ENCODE data around the gene RMRP. TPM values are rescaled to one million over a fixed set of nuclear protein-coding genes. Genes with fewer than 3 reads are reported as not detected.
"Not testable (repeated sequence)": the region's sequence is repeated elsewhere in the genome, so short reads cannot be mapped to it uniquely, and the experiment has no call there.

The RMRP gene
- total RNA-seq, 4 donors from 2014 or later, result 649 to 2,915 (median 1,530) TPM

GRCh38 chr9:35650341-35651158 is 7.3 kb downstream of the RMRP start, which contains the start of gene SIT1:
TSS of gene SIT1 (minus strand) at chr9:35650931. CDS start at chr9:35650853, 78 bp downstream.
- peaks cover 0 to 12% (median 6%) of the 10 kb centered on the region in 4 donors for H3K4me1 ChIP-seq

GRCh38 chr9:35649431-35650340 is 8.1 kb downstream of the RMRP start:
- no peaks in the 10 kb centered on the region for H3K27me3 ChIP-seq
- no peaks in the 10 kb centered on the region for H3K9me3 ChIP-seq
- no peak for DNase-seq (ENCODE audit: low spot score in 2 of 2)
- no peaks in the 10 kb centered on the region for H3K36me3 ChIP-seq
- TF ChIP-seq, protein P1, sequence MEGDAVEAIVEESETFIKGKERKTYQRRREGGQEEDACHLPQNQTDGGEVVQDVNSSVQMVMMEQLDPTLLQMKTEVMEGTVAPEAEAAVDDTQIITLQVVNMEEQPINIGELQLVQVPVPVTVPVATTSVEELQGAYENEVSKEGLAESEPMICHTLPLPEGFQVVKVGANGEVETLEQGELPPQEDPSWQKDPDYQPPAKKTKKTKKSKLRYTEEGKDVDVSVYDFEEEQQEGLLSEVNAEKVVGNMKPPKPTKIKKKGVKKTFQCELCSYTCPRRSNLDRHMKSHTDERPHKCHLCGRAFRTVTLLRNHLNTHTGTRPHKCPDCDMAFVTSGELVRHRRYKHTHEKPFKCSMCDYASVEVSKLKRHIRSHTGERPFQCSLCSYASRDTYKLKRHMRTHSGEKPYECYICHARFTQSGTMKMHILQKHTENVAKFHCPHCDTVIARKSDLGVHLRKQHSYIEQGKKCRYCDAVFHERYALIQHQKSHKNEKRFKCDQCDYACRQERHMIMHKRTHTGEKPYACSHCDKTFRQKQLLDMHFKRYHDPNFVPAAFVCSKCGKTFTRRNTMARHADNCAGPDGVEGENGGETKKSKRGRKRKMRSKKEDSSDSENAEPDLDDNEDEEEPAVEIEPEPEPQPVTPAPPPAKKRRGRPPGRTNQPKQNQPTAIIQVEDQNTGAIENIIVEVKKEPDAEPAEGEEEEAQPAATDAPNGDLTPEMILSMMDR (IDR thresholded peaks at IDR 0.05), result no peak
- TF ChIP-seq POLR2A (IDR thresholded peaks at IDR 0.05), result no peak
- TF ChIP-seq EP300 (IDR thresholded peaks at IDR 0.05), result no peak
- peaks cover 0 to 16% (median 6%) of the 10 kb centered on the region in 4 donors for H3K4me1 ChIP-seq
- H3K27ac ChIP-seq, result peak overlapping the region in 1 of 4 donors; percentile 63
- H3K4me3 ChIP-seq, result peak overlapping the region in 1 of 4 donors; percentile 45
- 69 to 82% methylated on average over 19 to 26 of the region's 26 CpGs for WGBS, 2 donors

More at GRCh38 chr9:35650341-35651158, 7.3 kb downstream of the RMRP start, which contains the start of gene SIT1:
- 49 to 65% methylated on average over 19 to 21 of the region's 22 CpGs for WGBS, 2 donors
- H3K9me3 ChIP-seq, result no peaks in the 10 kb centered on the region
- peak within 1 kb of the TSS in 1 of 4 donors; percentile 63 for H3K27ac ChIP-seq
- TF ChIP-seq, protein P1 (IDR thresholded peaks at IDR 0.05), result no peak
- no peak for TF ChIP-seq POLR2A (IDR thresholded peaks at IDR 0.05)
- no peak for TF ChIP-seq EP300 (IDR thresholded peaks at IDR 0.05)
- no peak for DNase-seq (ENCODE audit: low spot score in 2 of 2)
- no peaks in the 10 kb centered on the region for H3K27me3 ChIP-seq
- peak within 1 kb of the TSS in 1 of 4 donors; percentile 45 for H3K4me3 ChIP-seq
- no peaks in the 10 kb centered on the region for H3K36me3 ChIP-seq

DNA sequence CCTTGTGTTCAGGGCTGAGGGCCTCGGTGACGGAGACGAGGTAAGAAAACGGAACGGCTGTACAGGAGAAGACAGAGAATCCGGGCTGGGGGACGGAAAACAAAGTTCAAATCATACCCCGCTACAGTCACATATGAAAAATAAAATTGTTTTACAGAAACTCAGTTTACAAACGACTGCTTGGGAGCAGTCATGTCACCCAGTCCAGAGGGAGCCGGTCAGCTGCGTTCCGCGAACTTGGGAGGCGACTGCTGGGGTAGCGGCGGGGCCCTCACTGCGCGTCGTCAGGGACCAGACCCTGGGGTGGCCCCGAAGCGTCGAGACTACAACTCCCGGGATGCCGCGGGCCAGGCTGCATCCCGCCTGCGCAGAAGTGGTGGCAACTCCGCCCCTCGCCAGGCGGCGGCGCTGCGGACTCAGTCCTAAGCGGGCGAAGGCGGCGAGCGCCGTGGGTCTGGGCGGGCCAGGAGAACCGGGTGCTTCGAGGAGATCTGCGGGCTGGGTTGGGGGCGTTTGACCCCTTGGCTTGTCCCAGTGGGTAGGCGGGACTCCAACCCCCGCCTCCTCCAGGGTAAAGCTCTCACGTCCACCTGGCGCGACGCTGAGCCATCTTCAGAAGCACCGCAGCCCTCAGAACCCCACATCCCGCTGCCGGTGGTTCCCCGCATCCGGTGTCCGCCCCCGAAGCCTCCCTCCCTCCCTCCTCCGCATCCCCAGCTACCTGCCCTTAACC is 11.1 kb downstream of the RMRP start:
- no peaks in the 10 kb centered on the region for H3K27me3 ChIP-seq
- H3K4me3 ChIP-seq, result peak overlapping the region; percentile 34 to 73 (median 58)
- peak overlapping the region; percentile 82 to 94 (median 86) for H3K27ac ChIP-seq
- no peaks in the 10 kb centered on the region for H3K36me3 ChIP-seq
- TF ChIP-seq POLR2A (IDR thresholded peaks at IDR 0.05), result peak; percentile 74 to 85
- TF ChIP-seq, protein P1 (IDR thresholded peaks at IDR 0.05), result peak; percentile 94 to 99 (median 99)
- TF ChIP-seq EP300 (IDR thresholded peaks at IDR 0.05), result peak; percentile 81 to 96
- H3K9me3 ChIP-seq, result no peaks in the 10 kb centered on the region
- DNase-seq (ENCODE audit: low spot score in 2 of 2), result peak; percentile 89 to 95
- 0 to 1% methylated on average over 22 to 44 of the region's 58 CpGs for WGBS, 2 donors
- H3K4me1 ChIP-seq, result peaks cover 0 to 16% (median 6%) of the 10 kb centered on the region in 4 donors

DNA sequence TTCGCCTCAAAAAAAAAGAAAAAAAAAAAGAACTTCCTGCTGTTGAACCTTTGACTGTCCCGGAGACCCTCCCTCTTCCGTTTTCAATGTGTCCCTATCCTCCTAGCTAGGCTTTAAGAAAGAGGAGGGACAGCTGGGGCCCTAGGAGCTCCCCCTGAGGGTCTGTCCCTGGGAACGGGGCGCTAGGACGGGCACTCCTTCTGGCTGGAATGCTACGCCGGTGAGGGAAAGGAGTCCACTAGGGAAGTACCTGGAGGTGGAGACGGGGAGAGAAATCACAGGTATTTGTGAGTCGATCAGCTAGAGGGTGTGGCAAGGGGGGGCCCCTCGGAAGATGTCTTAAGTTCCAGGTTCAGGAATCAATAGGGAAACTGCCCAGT is 11.7 kb downstream of the RMRP start:
- DNase-seq (ENCODE audit: low spot score in 2 of 2), result peak in 1 of 2 donors; percentile 42
- H3K27me3 ChIP-seq, result no peaks in the 10 kb centered on the region
- H3K4me3 ChIP-seq, result peak overlapping the region; percentile 34 to 73 (median 58)
- no peaks in the 10 kb centered on the region for H3K36me3 ChIP-seq
- H3K27ac ChIP-seq, result peak overlapping the region; percentile 82 to 94 (median 86)
- H3K9me3 ChIP-seq, result no peaks in the 10 kb centered on the region
- 1 to 4% methylated on average over 11 of the region's 11 CpGs for WGBS, 2 donors
- TF ChIP-seq, protein P1 (IDR thresholded peaks at IDR 0.05), result no peak
- TF ChIP-seq EP300 (IDR thresholded peaks at IDR 0.05) (no peak), POLR2A (IDR thresholded peaks at IDR 0.05) (no peak)
- peaks cover 0 to 16% (median 6%) of the 10 kb centered on the region in 4 donors for H3K4me1 ChIP-seq

DNA sequence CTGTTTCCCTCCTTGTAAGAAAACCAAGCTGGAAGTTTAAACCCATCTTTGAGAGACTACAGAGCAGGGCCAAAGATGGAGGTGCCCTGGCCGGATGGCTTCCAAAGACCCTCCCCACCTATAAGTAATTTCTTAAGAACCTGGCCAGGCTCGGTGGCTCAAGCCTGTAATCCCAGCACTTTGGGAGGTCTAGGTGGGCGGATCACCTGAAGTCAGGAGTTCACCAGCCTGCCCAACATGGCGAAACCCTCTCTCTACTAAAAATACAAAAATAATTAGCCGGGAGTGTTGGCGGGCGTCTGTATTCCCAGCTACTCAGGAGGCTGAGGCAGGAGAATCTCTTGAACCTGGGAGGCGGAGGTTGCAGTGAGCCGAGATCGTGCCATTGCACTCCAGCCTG is 12.1 kb downstream of the RMRP start:
- peak overlapping the region; percentile 82 to 94 (median 86) for H3K27ac ChIP-seq
- not testable (repeated sequence) for H3K36me3 ChIP-seq; H3K9me3 ChIP-seq; H3K27me3 ChIP-seq; DNase-seq (ENCODE audit: low spot score in 2 of 2)
- peak overlapping the region in 3 of 4 donors; percentile 42 to 73 (median 73) for H3K4me3 ChIP-seq
- 39 to 43% methylated on average over 10 of the region's 10 CpGs for WGBS, 2 donors
- H3K4me1 ChIP-seq, result peaks cover 0 to 16% (median 6%) of the 10 kb centered on the region in 4 donors
